HUES48 (cell line): Measurements from ENCODE around the gene MEGF11.

ENCODE experiments used
- H3K27ac ChIP-seq: one replicate; pipeline ENCODE4 v1.7.0; 2013; ENCODE audit warnings: low read depth, low read length, inconsistent platforms
- H3K27me3 ChIP-seq: 2 replicates; pipeline ENCODE4 v1.6.1; 2013; ENCODE audit warnings: mild to moderate bottlenecking, low read length; ENCODE audit not compliant: control insufficient read depth, insufficient read depth
- H3K36me3 ChIP-seq: 2 replicates; pipeline ENCODE4 v1.6.1; 2013; ENCODE audit warnings: low read length; ENCODE audit not compliant: control insufficient read depth, insufficient read depth
- H3K4me1 ChIP-seq: 2 replicates; pipeline ENCODE4 v1.6.1; 2013; ENCODE audit warnings: mild to moderate bottlenecking, low read length; ENCODE audit not compliant: control insufficient read depth, insufficient read depth
- H3K4me3 ChIP-seq: 2 replicates; pipeline ENCODE4 v1.5.1; 2013; ENCODE audit warnings: mild to moderate bottlenecking, low read depth, low read length
- H3K9ac ChIP-seq: 2 replicates; pipeline ENCODE4 v1.6.1; 2013; ENCODE audit warnings: mild to moderate bottlenecking, low read depth, low read length, moderate library complexity
- H3K9me3 ChIP-seq: 2 replicates; pipeline ENCODE4 v1.6.1; 2013; ENCODE audit warnings: low read length; ENCODE audit not compliant: control insufficient read depth, insufficient read depth

MEGF11 gene

DNA sequence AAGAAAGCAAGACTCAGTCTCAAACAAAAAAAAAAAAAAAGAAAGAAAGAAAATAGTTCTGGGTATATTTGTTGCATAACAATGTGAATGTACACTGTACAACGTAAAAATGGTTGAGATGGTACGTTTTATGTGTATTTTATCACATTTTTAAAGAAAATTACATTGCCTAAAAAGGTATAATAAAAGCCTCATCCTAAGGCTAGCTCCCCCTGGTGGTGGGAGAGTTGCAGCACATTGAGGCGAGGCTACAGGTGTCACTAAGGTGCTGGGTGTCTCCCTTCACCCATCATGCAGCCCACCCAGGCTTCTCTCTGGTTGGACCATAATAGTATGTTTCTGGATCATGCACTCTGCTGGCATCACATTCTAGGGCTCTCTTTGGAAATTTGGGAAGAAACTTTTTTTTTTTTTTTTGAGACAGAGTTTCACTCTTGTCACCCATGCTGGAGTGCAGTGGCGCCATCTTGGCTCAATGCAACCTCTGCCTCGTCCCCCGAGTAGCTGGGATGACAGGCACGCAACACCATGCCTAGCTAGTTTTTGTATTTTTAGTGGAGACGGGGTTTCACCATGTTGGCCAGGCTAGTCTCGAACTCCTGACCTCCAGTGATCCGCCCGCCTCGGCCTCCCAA is 396.6 kb downstream of the MEGF11 start:
- Histone ChIP-seq H3K4me3 (no peak overlapping the region), H3K9ac (no peak overlapping the region), H3K27ac (no peak overlapping the region), H3K36me3 (no peaks in the 10 kb centered on the region), H3K9me3 (no peaks in the 10 kb centered on the region), H3K4me1 (no peaks in the 10 kb centered on the region), H3K27me3 (no peaks in the 10 kb centered on the region)

DNA sequence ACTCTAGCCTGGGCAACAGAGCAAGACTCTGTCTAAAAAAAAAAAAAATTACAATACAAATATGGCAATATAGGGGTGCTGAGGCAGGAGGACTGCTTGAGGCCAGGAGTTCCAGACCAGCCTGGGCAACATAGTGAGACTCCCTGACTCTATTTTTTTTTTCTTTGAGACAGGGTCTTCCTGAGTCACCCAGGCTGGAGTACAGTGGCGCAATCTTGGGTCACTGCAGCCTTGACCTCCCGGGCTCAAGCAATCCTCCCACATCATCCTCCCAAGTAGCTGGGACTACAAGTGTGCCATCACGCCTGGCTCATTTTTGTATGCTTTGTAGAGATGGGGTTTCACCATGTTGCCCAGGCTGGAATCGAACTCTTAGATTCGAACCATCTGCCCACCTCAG is 401.6 kb downstream of the MEGF11 start:
- Histone ChIP-seq H3K4me1 (no peaks in the 10 kb centered on the region), H3K27me3 (no peaks in the 10 kb centered on the region), H3K4me3 (no peak overlapping the region), H3K36me3 (no peaks in the 10 kb centered on the region), H3K27ac (no peak overlapping the region), H3K9me3 (no peaks in the 10 kb centered on the region), H3K9ac (no peak overlapping the region)

GRCh38 chr15:65847989-65848388 is 405.6 kb downstream of the MEGF11 start:
- Histone ChIP-seq H3K9ac (no peak overlapping the region), H3K27me3 (no peaks in the 10 kb centered on the region), H3K9me3 (no peaks in the 10 kb centered on the region), H3K4me3 (no peak overlapping the region), H3K36me3 (no peaks in the 10 kb centered on the region), H3K4me1 (no peaks in the 10 kb centered on the region), H3K27ac (no peak overlapping the region)

DNA sequence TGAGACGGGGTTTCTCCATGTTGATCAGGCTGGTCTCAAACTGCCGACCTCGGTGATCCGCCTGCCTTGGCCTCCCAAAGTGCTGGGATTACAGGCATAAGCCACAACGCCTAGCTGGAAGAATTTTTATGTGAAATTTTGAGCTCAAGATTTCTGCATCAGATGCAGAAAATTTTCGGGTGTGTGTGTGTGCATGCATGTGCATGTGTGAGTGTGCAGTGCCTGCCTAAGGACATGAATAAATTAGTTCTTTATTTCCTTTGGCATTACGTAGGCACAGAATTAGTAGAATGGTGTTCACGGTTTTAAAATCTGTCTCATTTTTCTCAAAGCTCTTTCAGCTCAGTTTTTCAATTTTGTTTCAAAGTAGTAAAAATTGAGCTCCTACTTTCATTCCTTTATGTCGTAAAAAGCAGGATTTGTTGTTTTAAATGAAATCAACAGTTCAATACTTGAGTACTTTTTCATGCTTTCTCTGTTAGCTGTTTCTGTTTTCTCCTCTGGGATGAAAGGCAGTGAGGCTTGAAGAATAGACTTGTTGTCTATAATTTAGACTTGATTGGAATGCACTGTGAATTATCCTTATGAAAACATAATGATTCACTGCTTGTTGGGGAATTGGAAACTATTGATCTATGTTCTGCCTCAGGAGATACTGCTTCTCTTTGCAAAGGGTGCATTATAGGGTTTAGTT is 407.6 kb downstream of the MEGF11 start:
- no peaks in the 10 kb centered on the region for H3K9me3 ChIP-seq
- no peaks in the 10 kb centered on the region for H3K27me3 ChIP-seq
- no peak overlapping the region for H3K4me3 ChIP-seq
- no peak overlapping the region for H3K9ac ChIP-seq
- H3K36me3 ChIP-seq, result no peaks in the 10 kb centered on the region
- no peaks in the 10 kb centered on the region for H3K4me1 ChIP-seq
- no peak overlapping the region for H3K27ac ChIP-seq
